Measurements from ENCODE around the gene ELP4. TPM values are rescaled to one million over a fixed set of nuclear protein-coding genes. Genes with fewer than 3 reads are reported as not detected.

ELP4 gene
- total RNA-seq, 1 experiment from 2014 or later: 15.2 TPM

DNA sequence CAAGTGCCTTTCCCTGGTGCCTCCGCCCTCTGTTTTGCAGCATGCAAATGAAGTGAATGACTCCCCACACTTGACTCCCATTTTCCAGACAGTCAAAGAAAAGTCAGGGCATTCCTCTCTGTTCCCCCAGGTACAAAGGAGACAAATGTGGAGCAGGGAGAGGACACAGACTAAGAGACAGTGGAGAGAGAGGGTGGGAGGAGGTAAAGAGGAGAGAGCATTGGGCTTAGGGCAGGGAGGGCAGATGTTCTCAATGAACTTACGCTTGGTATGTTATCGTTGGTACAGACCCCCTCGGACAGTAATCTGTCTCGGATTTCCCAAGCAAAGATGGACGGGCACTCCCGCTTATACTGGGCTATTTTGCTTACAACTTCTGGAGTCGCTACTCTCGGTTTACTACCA is 291.7 kb downstream of the ELP4 start:
- no peak overlapping the region for H2BK12ac ChIP-seq (ENCODE audit: insufficient read length, low read depth, low read length)
- no peak overlapping the region for H3K4me2 ChIP-seq (ENCODE audit: insufficient read depth, insufficient read length, low read length)
- peaks cover 89% of the 10 kb centered on the region for H3K27me3 ChIP-seq (ENCODE audit: insufficient read depth, low read length)
- no peaks in the 10 kb centered on the region for H3K79me1 ChIP-seq (ENCODE audit: insufficient read depth, low read depth, low read length, poor library complexity, severe bottlenecking)
- peaks cover 23% of the 10 kb centered on the region for H3K23me2 ChIP-seq (ENCODE audit: insufficient read length, low read depth, low read length, poor library complexity, severe bottlenecking)
- no peak overlapping the region for H2BK20ac ChIP-seq (ENCODE audit: low read depth, low read length, poor library complexity, severe bottlenecking)
- H4K8ac ChIP-seq (replicated peaks; ENCODE audit: insufficient read length, low read depth, low read length): no peak overlapping the region
- Mint-ChIP-seq H3K9me3 (peaks cover 3 to 6% of the 10 kb centered on the region in 2 experiments; a peak in 2 of 5 replicates), H3K27ac (no peak overlapping the region), H3K36me3 (ENCODE audit: insufficient read depth in 1 of 3, low read depth in 3 of 3) (no peaks in the 10 kb centered on the region), H3K4me1 (peaks cover 33 to 62% of the 10 kb centered on the region in 2 experiments), H3K4me3 (no peak overlapping the region; a peak in 1 of 5 replicates), H3K27me3 (ENCODE audit: low read depth) (peaks cover 100% of the 10 kb centered on the region)
- H3K9me3 ChIP-seq (ENCODE audit: control insufficient read depth, low read depth, low read length): no peaks in the 10 kb centered on the region
- H3K56ac ChIP-seq (ENCODE audit: insufficient read length, low read depth, low read length): no peak overlapping the region
- H2AFZ ChIP-seq (ENCODE audit: low read length): no peak overlapping the region
- H3T11ph ChIP-seq (ENCODE audit: low read length): no peak overlapping the region
- no CpG with 5 or more reads among the region's 9 CpGs for WGBS (ENCODE audit: extremely low coverage, insufficient read length, low lambda C conversion rate)
- no peak overlapping the region for H3K14ac ChIP-seq (ENCODE audit: insufficient read depth, low read length)
- no peak overlapping the region for H4K91ac ChIP-seq (ENCODE audit: insufficient read length, low read depth, low read length)
- no peak overlapping the region for H3K9ac ChIP-seq (ENCODE audit: extremely low read depth, insufficient read length, low read length)
- H4K5ac ChIP-seq (ENCODE audit: insufficient read length, low read depth, low read length): no peak overlapping the region
- H2BK15ac ChIP-seq (ENCODE audit: low read depth, low read length): no peak overlapping the region
- no peaks in the 10 kb centered on the region for H3K79me2 ChIP-seq (ENCODE audit: insufficient read depth, low read length)
- TF ChIP-seq, protein P1, sequence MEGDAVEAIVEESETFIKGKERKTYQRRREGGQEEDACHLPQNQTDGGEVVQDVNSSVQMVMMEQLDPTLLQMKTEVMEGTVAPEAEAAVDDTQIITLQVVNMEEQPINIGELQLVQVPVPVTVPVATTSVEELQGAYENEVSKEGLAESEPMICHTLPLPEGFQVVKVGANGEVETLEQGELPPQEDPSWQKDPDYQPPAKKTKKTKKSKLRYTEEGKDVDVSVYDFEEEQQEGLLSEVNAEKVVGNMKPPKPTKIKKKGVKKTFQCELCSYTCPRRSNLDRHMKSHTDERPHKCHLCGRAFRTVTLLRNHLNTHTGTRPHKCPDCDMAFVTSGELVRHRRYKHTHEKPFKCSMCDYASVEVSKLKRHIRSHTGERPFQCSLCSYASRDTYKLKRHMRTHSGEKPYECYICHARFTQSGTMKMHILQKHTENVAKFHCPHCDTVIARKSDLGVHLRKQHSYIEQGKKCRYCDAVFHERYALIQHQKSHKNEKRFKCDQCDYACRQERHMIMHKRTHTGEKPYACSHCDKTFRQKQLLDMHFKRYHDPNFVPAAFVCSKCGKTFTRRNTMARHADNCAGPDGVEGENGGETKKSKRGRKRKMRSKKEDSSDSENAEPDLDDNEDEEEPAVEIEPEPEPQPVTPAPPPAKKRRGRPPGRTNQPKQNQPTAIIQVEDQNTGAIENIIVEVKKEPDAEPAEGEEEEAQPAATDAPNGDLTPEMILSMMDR (conservative IDR thresholded peaks at IDR 0.05): no peak
- H3K23ac ChIP-seq (ENCODE audit: insufficient read length, low read depth, low read length): no peak overlapping the region
- no peak overlapping the region for H3K18ac ChIP-seq (ENCODE audit: insufficient read length, low read depth, low read length)
- no peak for DNase-seq
- H3K4me1 ChIP-seq (ENCODE audit: insufficient read depth, low read length): no peaks in the 10 kb centered on the region
- no peak overlapping the region for H2BK5ac ChIP-seq (ENCODE audit: insufficient read length, low read length)
- H2AK5ac ChIP-seq (ENCODE audit: insufficient read length, low read length): no peak overlapping the region
- H3K27ac ChIP-seq (ENCODE audit: insufficient read length, low read depth, low read length): no peak overlapping the region
- no peaks in the 10 kb centered on the region for H4K20me1 ChIP-seq (ENCODE audit: control insufficient read depth, insufficient read depth, insufficient read length)
- no peak overlapping the region for H2BK120ac ChIP-seq (ENCODE audit: low read depth, low read length, poor library complexity, severe bottlenecking)
- no peak overlapping the region for H3K4ac ChIP-seq (ENCODE audit: low read depth, low read length)

Measured in H9 (cell line).